B cell (primary cell): ENCODE results near the gene KRT6C.

ENCODE experiments used
- CTCF ChIP-seq: fragments of 200-600 bp; IDR thresholded peaks from one replicate; pipeline ENCODE4 v1.8.0; 2022; ENCODE audit warnings: antibody characterized with exemption, mild to moderate bottlenecking
- EZH2 ChIP-seq: IDR thresholded peaks from 2 replicates; pipeline ENCODE4 v1.6.1; 2012; ENCODE audit warnings: borderline replicate concordance, low read depth, mild to moderate bottlenecking, moderate library complexity, low read length; ENCODE audit not compliant: insufficient read depth, poor library complexity, severe bottlenecking

DNA sequence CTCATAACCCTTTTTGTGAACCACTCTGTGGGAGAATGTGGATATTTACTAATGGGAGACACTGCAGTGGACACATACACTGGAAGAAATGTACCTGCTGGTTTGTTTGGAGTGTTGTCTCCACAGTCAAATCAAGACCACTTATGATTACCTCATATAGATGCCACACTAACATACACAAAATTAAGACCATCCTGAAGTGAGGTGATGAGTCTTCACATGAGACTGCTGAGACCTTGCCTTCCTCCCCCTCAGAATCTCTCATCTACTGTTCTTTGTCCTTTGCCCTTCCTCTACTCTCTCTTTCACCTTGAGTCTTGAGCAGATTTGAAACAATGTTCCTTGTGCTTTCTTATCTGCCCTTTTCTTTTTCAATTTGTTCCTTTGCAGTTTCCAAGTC lies 15.1 kb upstream of the KRT6C start:
- no peak for TF ChIP-seq CTCF
- no peak for TF ChIP-seq EZH2
